ENCODE measurements around the gene ING1.
"Not testable (repeated sequence)": the region's sequence is repeated elsewhere in the genome, so short reads cannot be mapped to it uniquely, and the experiment has no call there.

Gene ING1, protein sequence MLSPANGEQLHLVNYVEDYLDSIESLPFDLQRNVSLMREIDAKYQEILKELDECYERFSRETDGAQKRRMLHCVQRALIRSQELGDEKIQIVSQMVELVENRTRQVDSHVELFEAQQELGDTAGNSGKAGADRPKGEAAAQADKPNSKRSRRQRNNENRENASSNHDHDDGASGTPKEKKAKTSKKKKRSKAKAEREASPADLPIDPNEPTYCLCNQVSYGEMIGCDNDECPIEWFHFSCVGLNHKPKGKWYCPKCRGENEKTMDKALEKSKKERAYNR

DNA sequence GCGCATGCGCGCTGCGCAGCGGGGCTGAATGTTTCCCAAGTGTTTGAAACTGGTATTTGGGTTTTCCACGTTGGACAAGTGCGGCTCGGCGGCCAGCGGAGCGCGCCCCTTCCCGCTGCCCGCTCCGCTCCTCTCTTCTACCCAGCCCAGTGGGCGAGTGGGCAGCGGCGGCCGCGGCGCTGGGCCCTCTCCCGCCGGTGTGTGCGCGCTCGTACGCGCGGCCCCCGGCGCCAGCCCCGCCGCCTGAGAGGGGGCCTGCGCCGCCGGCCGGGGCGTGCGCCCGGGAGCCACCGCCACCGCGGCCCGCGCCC is at the start of gene ING1:
TSS of gene ING1 (plus strand) at position 59 of the 311 bp plus-strand sequence. CDS start 450 bp downstream, outside the sequence.
- DNase-seq = no peak

DNA sequence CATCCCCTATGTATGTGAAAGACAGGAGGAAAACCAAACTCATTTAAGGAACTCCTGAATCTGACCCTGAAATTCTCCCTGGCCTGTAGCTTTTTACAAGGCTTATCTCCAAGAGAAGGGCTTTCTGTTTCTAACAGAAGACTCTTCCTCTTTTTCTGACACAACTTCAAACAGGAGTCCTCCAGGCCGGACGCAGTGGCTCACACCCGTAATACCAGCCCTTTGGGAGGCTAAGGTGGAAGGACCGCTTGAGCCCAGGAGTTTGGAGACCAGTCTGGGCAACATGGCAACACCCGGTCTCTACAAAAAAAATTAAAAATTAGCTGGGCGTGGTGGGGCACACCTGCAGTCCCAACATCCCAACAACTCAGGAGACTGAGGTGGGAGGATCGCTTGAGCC is 49.5 kb upstream of the ING1 start:
- no peak for DNase-seq

DNA sequence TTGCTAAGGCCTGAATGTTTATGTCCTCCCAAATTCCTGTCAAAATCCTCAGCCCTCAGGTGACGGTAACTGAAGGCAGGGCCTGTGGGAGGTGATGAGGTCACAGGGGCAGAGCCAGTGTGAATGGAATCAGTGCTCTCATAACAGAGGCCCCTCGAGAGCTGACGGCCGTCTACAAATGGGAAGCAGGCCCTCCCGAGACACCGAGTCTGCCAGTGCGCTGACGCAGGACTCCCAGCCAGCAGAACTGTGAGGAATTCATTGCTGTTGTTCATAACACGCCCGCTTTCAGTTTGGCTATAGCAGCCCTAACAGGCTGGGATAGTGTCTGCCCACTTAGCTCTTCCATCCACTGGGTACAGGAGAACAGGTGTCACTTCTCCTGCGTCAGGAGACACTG is 48.8 kb upstream of the ING1 start:
- no peak for DNase-seq

DNA sequence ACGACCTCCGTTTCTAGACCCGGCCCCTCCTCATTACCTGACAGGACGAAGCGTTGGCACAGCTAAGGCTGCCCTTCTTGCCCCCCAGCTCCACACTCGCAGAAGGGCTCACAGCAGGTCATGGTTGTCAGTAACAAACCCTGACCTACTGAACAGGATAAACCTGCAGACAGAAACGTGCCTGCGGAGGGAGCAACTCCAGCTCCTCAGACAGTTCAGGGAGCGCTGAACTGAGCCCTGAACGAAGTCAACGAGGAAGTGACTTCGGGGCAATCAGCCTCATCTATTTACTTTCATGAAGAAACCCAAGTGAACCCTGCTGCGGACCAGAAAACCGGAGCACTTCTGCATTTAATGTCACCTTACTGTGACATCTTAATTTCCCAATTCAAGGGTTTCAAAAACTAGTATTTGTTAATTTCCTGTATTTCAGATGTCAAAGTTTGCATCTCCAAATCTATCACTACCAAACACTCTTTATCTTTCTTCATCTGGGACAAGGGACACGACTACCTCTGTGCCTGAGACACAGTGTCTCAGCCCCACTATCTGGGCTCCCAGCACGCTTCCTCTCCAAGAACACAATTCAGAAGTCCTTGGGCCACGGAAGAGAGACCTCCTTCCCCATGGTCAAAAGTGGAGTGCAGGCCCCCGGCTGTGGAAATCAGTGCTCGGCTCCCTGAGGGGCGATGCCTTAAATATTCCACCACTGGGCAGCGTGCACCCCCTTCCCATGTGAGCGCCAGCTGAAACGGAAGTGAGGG is 47.8 kb upstream of the ING1 start:
- DNase-seq = no peak

DNA sequence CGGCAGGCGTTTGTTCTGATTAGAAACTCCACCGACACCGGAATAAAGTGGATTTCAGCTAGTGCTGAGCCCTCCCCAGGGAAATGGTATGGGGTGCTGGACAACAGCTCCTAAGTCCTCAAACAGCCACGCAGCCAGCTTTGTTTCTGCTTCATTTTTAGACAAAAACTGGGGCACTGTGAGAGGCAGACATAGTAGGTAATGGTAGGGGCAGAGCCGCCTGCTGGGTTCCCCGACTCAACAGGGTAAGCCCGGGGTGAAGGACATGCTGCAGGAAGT is 47.3 kb upstream of the ING1 start:
- no peak for DNase-seq

DNA sequence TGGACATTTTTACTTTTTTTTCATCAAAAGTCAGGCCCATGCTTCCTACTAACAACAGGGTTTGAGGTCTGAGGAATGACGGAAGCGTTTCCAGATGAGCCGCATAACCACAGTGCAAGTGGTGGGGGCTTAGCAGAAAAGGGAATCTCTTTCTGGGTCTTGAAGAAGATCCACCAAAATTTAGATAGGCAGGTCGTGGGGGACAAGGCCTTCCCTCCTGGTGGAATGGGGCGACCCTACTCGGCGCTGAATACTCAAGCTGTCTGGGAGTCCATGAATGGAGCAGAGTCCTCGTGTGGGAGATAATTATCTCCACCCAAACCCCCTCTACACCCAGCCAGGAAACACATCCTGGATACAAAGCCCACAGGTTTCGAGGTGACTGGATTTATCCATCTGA is 44.5 kb upstream of the ING1 start:
- no peak for DNase-seq

DNA sequence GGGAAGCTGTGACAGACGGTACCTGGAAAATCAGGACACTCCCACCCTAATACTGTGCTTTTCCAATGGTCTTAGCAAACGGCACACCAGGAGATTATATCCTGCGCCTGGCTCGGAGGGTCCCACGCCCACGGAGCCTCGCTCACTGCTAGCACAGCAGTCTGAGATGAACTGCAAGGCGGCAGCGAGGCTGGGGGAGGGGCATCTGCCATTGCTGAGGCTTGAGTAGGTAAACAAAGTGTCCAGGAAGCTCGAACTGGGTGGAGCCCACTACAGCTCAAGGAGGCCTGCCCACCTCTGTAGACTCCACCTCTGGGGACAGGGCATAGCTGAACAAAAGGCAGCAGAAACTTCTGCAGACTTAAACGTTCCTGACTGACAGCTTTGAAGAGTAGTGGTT is 43.7 kb upstream of the ING1 start:
- not testable (repeated sequence) for DNase-seq

DNA sequence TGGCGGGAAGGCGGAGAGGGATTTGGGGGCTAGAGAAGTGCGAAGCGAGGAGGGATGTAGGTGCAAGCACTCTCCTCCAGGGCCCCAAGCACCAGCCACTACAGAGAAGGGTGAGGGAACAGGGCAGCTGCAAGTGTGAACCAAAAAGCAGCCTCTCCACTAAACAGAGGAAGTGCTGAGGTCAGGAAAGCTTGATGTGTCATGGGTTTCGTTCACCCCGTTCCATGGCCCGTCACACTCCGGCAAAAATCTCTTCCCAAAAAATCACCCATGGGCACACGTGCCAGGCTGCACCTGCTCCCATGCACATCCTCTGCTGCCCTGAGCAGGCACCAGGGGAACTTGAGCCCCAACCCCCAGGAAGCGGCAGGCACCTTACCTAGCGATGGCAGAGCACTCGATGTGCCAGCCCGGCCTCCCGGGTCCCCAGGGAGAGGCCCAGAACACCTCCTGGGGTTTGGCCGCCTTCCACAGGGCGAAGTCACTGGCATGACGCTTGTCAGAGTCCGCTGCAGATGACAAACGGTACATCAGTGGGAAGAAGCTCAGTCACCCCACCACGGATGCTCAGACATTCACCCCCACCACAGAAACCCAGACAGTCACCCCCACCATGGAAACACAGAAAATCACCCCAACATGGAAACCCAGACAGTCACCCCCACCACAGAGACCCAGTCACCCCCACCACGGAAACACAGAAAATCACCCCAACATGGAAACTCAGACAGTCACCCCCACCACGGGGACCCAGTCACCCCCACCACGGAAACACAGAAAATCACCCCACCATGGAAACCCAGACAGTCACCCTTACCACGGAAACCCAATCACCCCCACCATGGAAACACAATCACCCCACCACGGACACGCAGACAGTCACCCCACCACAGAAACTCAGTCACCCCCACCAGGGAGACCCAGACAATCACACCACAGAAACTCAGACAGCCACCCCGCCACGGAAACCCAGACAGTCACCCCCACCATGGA is 36.6 kb upstream of the ING1 start:
- peak; percentile 68 for DNase-seq

DNA sequence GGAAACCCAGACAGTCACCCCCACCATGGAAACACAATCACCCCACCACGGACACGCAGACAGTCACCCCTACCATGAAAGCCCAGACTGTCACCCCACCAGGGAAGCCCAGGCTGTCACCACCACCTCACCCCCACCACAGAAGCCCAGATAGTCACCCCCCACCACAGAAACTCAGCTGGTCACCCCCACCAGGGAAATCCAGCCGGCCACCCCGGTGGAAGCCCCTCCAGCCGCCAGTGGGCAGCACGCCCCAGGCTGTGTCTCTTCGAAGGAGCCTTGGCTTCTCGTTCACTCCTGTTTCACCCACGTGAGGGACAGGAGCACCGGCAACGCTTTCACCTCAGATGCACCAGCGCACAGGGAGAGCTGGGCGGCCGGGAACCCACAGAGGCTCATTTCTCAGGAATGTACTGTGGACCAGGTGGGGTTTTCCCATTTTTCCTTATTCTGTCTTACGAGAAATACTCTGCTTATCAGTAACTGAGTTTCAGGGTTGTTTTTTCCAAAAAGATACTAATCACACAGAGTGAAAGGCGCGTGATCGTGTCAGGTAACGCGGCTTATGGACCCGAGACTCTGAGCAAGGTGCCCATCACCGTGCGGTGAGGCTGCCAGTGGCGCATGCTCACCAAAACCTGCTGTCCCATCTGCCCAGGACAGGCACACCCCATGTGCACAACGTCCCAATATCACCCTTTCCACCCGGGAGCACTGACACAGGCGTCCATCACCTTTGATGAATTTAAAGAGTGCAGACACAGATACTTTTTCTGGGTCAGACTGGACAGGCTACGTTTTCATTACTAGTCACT is 35.6 kb upstream of the ING1 start:
- DNase-seq = peak; percentile 38

DNA sequence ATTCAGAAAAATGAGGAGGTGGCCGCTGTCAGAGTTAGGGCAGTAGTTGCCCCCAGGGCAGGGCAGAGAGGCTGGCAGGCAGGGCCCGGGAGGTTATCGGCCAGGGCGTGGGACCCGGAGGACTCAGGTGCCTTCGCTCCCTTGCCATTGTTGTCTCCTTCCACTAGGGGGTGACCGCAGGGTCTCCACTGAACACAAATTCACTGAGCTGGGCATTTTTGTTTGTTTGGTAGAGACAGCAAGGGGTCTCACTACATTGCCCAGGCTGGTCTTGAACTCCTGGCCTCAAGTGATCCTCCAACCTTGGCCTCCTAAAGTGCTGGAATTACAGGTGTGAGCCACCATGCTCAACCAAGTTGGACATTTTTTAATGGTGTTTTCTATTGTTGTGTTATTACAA is 32.6 kb upstream of the ING1 start:
- DNase-seq = peak; percentile 31

DNA sequence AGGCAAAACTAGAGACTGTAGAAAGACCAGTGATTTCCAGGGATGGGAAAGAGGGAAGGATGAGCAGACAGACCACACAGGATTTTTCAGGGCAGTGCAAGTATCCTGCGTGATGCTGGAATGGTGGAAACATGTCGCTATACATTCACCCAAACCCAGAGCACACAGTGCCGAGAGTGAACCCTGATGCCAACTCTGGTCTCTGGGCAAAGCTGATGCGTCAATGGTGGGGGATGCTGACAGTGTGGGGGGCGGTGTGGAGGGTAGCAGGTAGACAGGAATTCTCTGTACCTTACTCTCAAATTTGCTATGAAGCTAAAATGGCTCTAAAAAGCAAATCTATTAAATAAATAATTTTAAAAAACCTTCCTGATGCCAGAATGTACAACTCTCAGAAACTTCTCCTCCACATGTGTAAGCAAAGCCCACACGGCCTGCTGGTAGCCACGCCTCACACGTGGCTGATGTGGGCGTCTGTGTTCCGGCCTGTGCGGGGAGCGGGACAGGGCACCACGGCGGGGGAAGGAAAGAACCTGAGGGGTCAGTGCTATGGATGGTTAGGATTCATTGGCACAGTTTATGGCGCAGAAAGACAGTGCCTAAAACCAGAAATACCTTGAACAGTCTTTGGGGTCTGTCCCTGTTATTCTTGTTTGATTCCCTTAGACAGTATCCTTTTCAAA is 31.5 kb upstream of the ING1 start:
- no peak for DNase-seq

DNA sequence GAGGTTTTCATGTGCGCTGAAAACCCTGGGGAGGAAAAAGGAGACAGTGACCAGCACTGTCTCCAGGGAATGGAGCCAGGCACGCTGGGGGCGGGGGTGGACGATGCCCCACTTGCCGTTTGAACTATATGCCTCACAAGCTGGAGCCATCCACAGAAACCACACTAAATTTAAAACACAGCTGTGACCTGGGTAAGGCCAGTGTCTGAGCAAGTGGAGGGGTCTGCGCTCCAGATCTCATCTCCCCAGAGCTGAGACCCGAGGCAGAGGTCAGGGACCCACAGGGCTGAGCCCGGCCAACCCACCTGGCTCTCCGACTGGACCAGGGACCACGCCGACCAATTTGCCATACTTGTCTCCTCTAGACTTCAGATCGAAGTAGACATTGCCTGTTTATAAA is 30.8 kb upstream of the ING1 start:
- no peak for DNase-seq

DNA sequence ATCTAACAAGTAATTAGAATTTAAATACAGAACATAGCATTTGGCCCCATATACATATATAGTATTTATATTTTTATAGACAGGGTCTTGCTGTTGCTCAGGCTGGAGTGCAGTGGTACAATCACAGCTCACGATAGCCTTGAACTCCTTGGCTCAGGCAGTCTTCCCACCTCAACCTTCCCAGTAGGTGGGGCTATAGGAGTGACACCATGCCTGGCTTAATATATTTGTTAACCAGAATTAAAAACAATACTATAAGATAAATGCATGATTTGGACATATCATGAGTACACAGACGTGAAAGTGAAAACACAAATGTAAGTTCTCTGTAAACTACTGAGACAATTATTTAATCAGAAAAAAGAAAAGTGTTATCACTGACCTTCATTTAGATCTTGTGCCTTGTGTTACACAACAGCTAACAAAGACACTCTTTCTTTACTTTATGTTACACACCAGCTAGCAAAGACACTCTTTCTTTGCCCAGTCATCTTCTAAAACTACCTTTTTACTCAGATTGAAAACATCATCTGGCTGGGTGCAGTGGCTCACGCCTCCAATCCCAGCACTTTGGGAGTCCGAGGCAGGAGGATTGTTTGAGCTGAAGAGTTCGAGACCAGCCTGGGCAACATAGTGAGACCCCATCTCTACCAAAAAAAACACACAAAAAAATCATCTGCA is 30.2 kb upstream of the ING1 start:
- no peak for DNase-seq

DNA sequence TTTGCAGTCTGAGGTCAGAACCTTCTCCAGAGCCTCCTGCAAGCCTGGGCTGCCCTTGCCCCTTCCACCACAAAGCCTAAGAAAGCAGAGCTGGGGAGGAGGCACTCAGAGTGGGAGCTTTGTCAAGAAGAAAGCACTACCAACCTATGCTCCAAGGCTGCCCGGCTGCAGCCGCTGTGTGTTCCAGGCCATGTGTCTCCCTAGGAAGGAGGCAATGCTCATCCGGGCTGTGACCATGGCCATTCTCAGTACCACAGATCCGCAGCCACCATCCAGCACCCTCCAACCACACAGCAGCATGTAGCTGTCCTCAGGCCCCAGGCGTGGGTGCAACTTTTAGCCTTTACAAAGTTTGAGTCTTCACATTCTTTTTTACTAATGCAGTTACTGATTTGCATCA is 29.6 kb upstream of the ING1 start:
- no peak for DNase-seq

DNA sequence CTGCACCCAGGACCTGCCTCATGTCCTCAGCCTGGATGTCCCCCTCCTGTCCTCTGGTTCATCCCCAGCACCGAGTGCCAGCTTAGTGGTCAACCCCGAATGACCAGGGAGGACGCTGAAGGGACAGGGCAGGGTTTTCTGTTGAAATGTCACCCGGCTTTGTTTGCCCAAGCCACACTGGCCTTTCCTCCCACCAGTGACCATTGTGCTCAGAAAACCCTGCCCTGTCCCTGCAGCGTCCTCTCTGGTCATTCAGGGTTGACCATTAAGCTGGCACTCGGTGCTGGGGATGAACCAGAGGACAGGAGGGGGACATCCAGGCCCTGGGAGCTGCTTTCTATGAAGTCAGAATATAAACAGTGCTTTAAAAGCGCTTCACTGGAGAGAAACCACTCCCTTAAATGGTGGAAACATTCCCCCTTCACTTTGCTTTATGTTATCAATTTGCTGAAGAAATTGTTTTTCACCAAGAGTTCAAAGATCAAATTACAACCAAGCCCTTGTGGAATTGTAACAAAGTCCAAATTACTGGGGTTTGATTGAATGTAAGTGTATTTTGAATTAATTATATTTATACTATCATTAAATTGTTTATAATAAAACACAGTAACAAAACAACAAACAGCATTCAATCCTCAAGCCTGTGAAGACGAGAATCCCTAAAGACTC is 29.0 kb upstream of the ING1 start:
- DNase-seq = no peak

DNA sequence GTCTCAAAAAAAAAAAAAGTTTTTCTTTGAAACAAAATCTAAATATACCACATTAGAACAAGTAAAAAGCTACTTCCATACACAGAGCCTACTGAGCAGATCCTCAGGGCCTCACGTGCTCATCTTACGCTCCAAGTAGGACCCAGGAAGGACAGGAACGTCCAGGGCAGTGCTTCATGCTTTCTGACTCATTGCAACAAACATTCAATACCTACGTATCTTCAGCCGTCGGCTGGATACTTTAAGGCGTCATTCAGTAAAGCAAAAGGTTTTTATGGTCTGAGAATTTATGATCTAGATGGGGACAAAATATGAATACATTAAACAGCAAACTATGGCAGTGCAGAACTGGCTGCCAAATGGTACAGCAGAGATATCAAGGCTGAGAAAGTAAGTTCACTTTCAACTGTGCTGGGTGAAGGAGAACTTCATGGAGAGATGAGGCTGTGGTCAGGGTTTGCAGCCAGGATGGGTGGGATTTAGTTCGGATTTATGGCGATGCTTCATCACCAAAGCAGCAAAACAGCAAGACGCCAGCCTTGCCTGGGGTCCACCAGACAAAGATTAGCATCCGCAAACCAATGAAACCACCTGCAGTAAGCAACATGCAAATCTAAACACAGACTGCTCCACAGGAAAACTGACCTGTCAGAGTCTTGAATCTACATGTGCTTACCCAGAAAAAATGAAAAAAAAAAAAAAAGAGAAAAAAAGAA is 28.0 kb upstream of the ING1 start:
- no peak for DNase-seq

DNA sequence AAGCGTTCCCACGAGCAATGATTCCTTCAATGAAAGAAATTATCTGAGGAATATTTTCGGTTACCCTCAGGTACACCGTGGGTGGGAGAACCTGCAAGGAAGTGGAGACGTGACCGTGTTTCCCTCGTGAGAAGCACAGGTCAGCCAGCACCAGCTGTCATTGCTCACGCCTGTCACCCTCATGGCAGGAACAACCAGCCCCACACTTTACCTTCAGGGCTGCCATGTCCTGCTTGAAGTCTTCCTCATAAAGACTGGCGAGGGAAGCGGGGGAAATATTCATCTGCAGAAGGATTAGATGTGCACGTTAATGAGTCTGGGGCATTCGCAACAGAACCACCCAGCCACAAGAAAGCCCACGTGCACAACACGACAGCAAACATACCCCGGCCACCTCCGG is 25.8 kb upstream of the ING1 start:
- DNase-seq = no peak

DNA sequence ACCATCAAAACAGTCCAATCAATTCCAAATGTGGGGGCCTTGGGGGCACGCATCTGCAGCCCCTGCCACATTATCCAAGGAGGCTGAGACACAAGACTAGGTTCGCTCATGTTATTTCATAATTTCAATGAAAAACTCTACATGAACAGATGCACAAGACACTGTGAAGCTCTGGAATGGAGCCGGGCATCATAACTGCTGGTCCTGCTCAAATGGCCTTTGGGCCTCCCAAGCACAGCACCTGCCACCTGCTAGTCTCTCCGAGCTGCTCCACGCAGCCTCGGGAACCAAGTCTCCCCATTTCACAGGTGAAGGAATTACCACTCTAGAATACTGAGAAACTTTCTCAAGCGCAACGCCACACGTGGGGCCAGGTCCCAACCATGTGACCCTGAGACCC is 24.5 kb upstream of the ING1 start:
- no peak for DNase-seq

DNA sequence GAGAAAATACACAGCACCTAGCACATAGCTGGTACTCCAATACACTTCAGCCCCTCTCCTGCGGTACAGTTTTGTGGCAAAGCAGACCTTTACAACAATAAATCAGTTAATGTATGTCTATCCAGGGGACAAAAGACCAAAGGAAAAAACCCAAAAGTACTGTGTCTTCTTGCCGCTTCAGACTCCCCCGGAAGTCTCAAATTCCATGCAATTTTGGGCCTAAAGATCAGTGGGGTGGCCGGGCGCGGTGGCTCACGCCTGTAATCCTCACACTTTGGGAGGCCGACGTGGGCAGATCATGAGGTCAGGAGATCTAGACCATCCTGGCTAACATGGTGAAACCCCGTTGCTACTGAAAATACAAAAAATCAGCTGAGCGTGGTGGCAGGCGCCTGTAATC is 23.8 kb upstream of the ING1 start:
- DNase-seq = no peak

DNA sequence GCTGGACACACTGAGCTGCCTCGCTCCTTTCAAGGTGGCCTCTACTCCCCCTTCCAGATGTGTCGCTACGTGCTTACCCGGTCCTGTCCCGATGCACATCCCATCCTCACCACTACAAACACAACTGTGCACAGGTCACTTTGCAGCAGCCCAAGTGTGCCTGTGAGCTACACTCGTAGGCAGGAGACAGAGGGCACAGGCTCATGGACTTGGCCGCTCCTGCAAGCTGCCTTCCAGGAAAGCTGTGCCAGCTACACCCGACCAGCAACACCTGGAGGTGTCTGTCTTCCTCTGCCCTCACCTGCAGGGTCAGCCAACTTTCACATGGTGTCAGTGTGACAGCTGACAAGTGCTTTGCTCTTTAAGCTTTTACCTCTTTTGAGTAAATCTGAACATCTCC is 23.0 kb upstream of the ING1 start:
- no peak for DNase-seq

DNA sequence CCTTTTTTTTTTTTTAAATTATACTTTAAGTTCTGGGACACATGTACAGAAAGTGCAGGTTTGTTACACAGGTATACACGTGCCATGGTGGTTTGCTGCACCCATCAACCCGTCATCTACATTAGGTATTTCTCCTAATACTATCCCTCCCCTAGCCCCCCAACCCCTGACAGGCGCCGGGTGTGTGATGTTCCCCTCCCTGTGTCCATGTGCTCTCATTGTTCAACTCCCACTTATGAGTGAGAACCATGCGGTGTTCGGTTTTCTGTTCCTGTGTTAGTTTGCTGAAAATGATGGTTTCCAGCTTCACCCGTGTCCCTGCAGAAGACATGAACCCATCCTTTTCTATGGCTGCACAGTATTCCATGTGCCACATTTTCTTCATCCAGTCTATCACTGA is 17.7 kb upstream of the ING1 start:
- DNase-seq = not testable (repeated sequence)
